PC-9 (cell line): ENCODE data around the gene G3BP1. TPM values are rescaled to one million over a fixed set of nuclear protein-coding genes. Genes with fewer than 3 reads are reported as not detected.
A peak's percentile ranks its signal among the peaks of the same experiment; 100 is the strongest.

Experiments used
- BruUV-seq: library from RNA; stranded (reverse); fragments of 400-500 nt; replicated peaks from 2 replicates; lab custom pipeline; 2021; lab: Mats Ljungman, UMichigan
- CTCF ChIA-PET: fragments of 300-600 bp; sonication (Branson Sonifier 250); formaldehyde crosslinking; loops from one replicate; lab custom pipeline; 2022; ENCODE audit warnings: antibody characterized with exemption; lab: Charles Lee
- POLR2A ChIA-PET: fragments of 300-600 bp; sonication (Branson Sonifier 250); formaldehyde crosslinking; loops from one replicate; lab custom pipeline; 2022; ENCODE audit warnings: antibody characterized with exemption; ENCODE audit not compliant: unreplicated experiment; lab: Charles Lee
- DNase-seq, 2 experiments: peaks; one replicate each; pipeline versions ENCODE4 v3.0.0 to v3.0.0-alpha.2; 2015 to 2022; ENCODE audit warnings: mixed read lengths in 1 of 2
- H2AFZ ChIP-seq: fragments of 200-600 bp; sonication (generic); 2 replicates; pipeline ENCODE4 v1.8.1; 2017; ENCODE audit warnings: antibody characterized with exemption
- H3F3A ChIP-seq: fragments of 200-600 bp; sonication (generic); 2 replicates; pipeline ENCODE4 v1.8.1; 2017; ENCODE audit warnings: antibody characterized with exemption, mild to moderate bottlenecking, low read depth; ENCODE audit not compliant: insufficient read depth
- H3K27ac ChIP-seq: fragments of 200-600 bp; sonication (generic); 2 replicates; pipeline ENCODE4 v1.6.1; 2016; ENCODE audit warnings: mixed run types
- H3K27me3 ChIP-seq: fragments of 200-600 bp; sonication (generic); 2 replicates; pipeline ENCODE4 v1.6.1; 2016; ENCODE audit warnings: low read depth, mixed run types; ENCODE audit not compliant: insufficient read depth
- H3K36me3 ChIP-seq: fragments of 200-600 bp; sonication (generic); 2 replicates; pipeline ENCODE4 v1.6.1; 2016; ENCODE audit warnings: low read depth, mixed run types
- H3K4me1 ChIP-seq: fragments of 200-600 bp; sonication (generic); replicated peaks from 2 replicates; pipeline ENCODE4 v1.6.1; 2016; ENCODE audit warnings: mixed run types; ENCODE audit not compliant: insufficient read depth
- H3K4me2 ChIP-seq: fragments of 200-600 bp; sonication (generic); 2 replicates; pipeline ENCODE4 v1.6.1; 2017; ENCODE audit warnings: mixed run types
- H3K4me3 ChIP-seq: fragments of 200-600 bp; sonication (generic); 2 replicates; pipeline ENCODE4 v1.6.1; 2016; ENCODE audit warnings: mixed run types
- H3K79me2 ChIP-seq: fragments of 200-600 bp; sonication (generic); 2 replicates; pipeline ENCODE4 v1.6.1; 2017; ENCODE audit warnings: low read depth, mixed run types
- H3K9me2 ChIP-seq: fragments of 200-600 bp; sonication (generic); 2 replicates; pipeline ENCODE4 v1.8.1; 2017; ENCODE audit warnings: mild to moderate bottlenecking; ENCODE audit not compliant: insufficient read depth
- H3K9me3 ChIP-seq: fragments of 200-600 bp; sonication (generic); 2 replicates; pipeline ENCODE4 v1.8.1; 2016; ENCODE audit warnings: low read depth; ENCODE audit not compliant: insufficient read depth
- H4K20me1 ChIP-seq: fragments of 200-600 bp; sonication (generic); 2 replicates; pipeline ENCODE4 v1.8.1; 2017; ENCODE audit not compliant: insufficient read depth
- EZH2 ChIP-seq: fragments of 200-600 bp; sonication (generic); IDR thresholded peaks from 2 replicates; pipeline ENCODE4 v1.8.0; 2017; ENCODE audit warnings: antibody characterized with exemption, low read depth
- intact Hi-C: fragments of 100-400 bp; cut with micrococcal nuclease; formaldehyde crosslinking; loops from one replicate; pipeline ENCODE4 v1.10.0; 2022; ENCODE audit not compliant: unreplicated experiment
- total RNA-seq: library from RNA; stranded (reverse); gene quantifications from 2 replicates; pipeline ENCODE4 v1.2.3, GENCODE V29; 2021
- TF ChIP-seq, protein P1 (sequence below): fragments of 200-600 bp; sonication (generic); conservative IDR thresholded peaks from 2 replicates; pipeline ENCODE4 v1.6.1; 2017; ENCODE audit warnings: mixed run types, antibody characterized with exemption, mild to moderate bottlenecking, moderate library complexity

The G3BP1 gene
- total RNA-seq, 1 experiment from 2014 or later = 254 TPM

DNA sequence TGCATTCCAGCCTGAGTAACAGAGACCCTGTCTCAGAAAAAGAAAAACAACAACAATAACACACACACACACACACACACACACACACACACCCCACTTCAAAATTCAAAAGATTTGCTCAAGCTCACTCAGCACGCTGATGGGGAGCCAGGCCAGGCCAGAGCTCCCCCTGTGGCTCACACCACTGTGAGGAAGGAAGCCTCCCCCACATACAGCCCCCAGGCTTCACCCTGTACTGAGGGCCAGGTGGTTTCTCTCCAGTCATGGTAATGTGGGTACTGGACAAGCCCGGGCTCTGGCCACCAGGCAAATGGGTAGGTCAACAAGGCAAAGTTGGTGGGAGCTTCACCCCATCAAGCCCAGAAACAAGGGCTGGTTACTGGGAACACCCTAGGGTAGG lies 32.4 kb upstream of the G3BP1 start:
- Histone ChIP-seq H3K27ac (no peak overlapping the region), H3K4me3 (no peak overlapping the region), H3K79me2 (no peaks in the 10 kb centered on the region), H2AFZ (no peak overlapping the region), H3K27me3 (no peaks in the 10 kb centered on the region), H3K9me2 (no peaks in the 10 kb centered on the region), H3K4me2 (no peak overlapping the region), H3K36me3 (peaks cover 19% of the 10 kb centered on the region; the same call in 1 of the 2 replicates), H3K4me1 (peaks cover 24% of the 10 kb centered on the region), H3F3A (peaks cover 29% of the 10 kb centered on the region), H3K9me3 (no peaks in the 10 kb centered on the region), H4K20me1 (no peaks in the 10 kb centered on the region)
- intact Hi-C loops = no loop called here
- DNase-seq = no peak
- TF ChIP-seq EZH2 = no peak
- TF ChIP-seq, protein P1, sequence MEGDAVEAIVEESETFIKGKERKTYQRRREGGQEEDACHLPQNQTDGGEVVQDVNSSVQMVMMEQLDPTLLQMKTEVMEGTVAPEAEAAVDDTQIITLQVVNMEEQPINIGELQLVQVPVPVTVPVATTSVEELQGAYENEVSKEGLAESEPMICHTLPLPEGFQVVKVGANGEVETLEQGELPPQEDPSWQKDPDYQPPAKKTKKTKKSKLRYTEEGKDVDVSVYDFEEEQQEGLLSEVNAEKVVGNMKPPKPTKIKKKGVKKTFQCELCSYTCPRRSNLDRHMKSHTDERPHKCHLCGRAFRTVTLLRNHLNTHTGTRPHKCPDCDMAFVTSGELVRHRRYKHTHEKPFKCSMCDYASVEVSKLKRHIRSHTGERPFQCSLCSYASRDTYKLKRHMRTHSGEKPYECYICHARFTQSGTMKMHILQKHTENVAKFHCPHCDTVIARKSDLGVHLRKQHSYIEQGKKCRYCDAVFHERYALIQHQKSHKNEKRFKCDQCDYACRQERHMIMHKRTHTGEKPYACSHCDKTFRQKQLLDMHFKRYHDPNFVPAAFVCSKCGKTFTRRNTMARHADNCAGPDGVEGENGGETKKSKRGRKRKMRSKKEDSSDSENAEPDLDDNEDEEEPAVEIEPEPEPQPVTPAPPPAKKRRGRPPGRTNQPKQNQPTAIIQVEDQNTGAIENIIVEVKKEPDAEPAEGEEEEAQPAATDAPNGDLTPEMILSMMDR = no peak
- POLR2A ChIA-PET = interaction anchor here (0.5 kb wide), 1 partner anchor 1053 kb away, joined by 7 read pairs; no protein-coding TSS in a partner anchor
- BruUV-seq = no TSS peak
- CTCF ChIA-PET = interaction anchor here (0.6 to 2.7 kb wide), 3 partner anchors 81 to 820 kb away, joined by 3 to 23 read pairs (median 14); no protein-coding TSS in a partner anchor

DNA sequence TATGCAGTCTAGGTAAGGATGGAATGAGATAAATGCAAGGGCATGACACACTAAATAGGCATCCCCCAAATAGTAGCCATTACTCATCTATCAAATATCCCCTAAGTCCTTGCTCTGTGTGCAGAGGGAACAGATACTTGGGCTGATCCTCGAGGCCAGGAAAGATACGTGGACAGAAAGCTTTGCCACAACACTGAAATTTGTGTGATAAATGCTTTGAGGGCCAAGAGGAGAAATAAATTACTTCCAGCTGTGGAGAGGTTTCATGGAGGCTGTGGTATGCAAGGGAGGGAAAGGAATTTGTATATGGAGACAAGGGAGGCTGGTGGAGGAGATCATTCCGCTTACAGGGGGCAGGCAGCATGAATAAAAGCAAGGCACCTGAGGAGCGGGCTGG lies 31.8 kb upstream of the G3BP1 start:
- H4K20me1 ChIP-seq = no peaks in the 10 kb centered on the region
- H3K79me2 ChIP-seq = no peaks in the 10 kb centered on the region
- ChIA-PET POLR2A (interaction anchor here (0.5 kb wide), 1 partner anchor 1054 kb away, joined by 7 read pairs; no protein-coding TSS in a partner anchor), CTCF (interaction anchor here (0.6 to 2.7 kb wide), 5 partner anchors 31 to 820 kb away, joined by 3 to 23 read pairs (median 8); no protein-coding TSS in a partner anchor)
- DNase-seq = no peak
- no peak overlapping the region for H3K4me2 ChIP-seq
- H3F3A ChIP-seq = peaks cover 34% of the 10 kb centered on the region
- no peaks in the 10 kb centered on the region for H3K9me3 ChIP-seq
- intact Hi-C loops = loop anchor here (1.0 to 10.0 kb wide), 3 partner anchors 81 to 715 kb away; partner anchors contain the start of gene GPX3
- BruUV-seq = no TSS peak
- H3K27ac ChIP-seq = no peak overlapping the region
- peaks cover 23% of the 10 kb centered on the region; the same call in 1 of the 2 replicates for H3K36me3 ChIP-seq
- H3K9me2 ChIP-seq = no peaks in the 10 kb centered on the region
- no peak overlapping the region for H2AFZ ChIP-seq
- H3K4me1 ChIP-seq = peaks cover 29% of the 10 kb centered on the region
- no peak for TF ChIP-seq EZH2
- TF ChIP-seq, protein P1 = no peak
- no peaks in the 10 kb centered on the region for H3K27me3 ChIP-seq
- no peak overlapping the region for H3K4me3 ChIP-seq

DNA sequence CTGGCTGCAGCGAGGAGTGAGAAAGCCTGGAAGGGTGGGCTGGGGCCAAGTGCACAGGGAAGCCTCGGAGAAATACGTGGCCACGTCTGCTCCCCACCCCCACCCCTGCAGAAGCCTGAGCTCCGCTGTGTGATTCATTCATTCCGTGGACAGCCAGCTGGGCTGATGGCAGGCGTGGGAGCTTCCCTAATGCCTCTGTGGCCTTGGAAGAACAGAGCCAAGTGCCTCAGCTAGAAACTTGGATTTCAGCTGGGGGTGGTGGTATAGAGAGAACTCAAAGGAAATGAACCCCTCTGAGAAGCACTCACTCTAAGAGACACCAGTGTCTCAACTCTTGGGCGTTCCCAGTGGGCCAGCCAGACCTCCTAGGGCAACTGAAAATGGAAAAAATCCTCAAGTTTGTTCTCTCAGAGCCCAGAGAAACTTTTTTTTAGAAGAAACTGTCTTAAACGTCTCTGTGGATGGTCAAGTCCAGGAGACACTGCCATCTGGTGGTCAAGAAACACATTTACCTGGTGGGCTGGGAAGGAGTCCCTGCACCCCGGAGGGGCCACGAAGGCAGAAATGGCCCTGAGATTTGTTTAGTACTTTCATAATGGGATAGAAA lies 31.3 kb upstream of the G3BP1 start:
- TF ChIP-seq EZH2 = no peak
- TF ChIP-seq, protein P1 = peak; percentile 92
- H3K4me3 ChIP-seq = no peak overlapping the region
- DNase-seq = peak; percentile 46 to 49
- no peaks in the 10 kb centered on the region for H3K9me2 ChIP-seq
- BruUV-seq = no TSS peak
- H3K9me3 ChIP-seq = no peaks in the 10 kb centered on the region
- intact Hi-C loops = loop anchor here (1.0 to 10.0 kb wide), 3 partner anchors 81 to 716 kb away; partner anchors contain the start of gene GPX3
- H2AFZ ChIP-seq = no peak overlapping the region
- ChIA-PET POLR2A (no interaction called here), CTCF (interaction anchor here (0.5 to 2.7 kb wide), 6 partner anchors 31 to 237 kb away, joined by 3 to 23 read pairs (median 4); no protein-coding TSS in a partner anchor)
- no peaks in the 10 kb centered on the region for H3K27me3 ChIP-seq
- peaks cover 32% of the 10 kb centered on the region for H3K4me1 ChIP-seq
- H3K4me2 ChIP-seq = no peak overlapping the region
- H3F3A ChIP-seq = peaks cover 36% of the 10 kb centered on the region
- H4K20me1 ChIP-seq = no peaks in the 10 kb centered on the region
- peaks cover 23% of the 10 kb centered on the region; the same call in 1 of the 2 replicates for H3K36me3 ChIP-seq
- no peaks in the 10 kb centered on the region for H3K79me2 ChIP-seq
- no peak overlapping the region for H3K27ac ChIP-seq
